HG03457 (cell line): ENCODE results near the gene TMEM178B.
"Not testable (repeated sequence)": the region's sequence is repeated elsewhere in the genome, so short reads cannot be mapped to it uniquely, and the experiment has no call there.

Source experiments
- ATAC-seq: cut with Tn5 transposase; IDR thresholded peaks from one replicate; pipeline ENCODE4 v1.9.1; 2021; ENCODE audit warnings: moderate number of reproducible peaks; ENCODE audit not compliant: unreplicated experiment

TMEM178B gene

DNA sequence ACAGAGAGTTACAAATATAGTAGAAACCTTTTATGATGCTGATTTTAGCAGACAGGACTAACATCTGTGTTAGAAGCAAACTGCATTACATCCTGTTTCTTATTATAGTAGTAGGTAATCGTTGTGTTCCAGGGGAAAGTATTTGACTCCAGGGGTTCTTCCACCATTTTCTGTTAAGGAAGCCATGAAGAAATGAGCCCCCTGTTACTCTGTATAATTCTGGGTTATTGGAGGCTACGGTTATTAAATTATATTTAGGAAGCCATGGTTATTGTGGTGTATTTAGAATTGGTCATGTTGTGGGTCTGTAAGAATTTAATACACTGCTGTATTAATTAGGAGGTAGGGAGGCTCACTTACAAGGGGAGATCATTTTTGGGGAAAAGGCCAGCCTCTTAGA lies 301.6 kb downstream of the TMEM178B start:
- no peak for ATAC-seq

- no peak for ATAC-seq
Measured at GRCh38 chr7:141377906-141378305, 304.0 kb downstream of the TMEM178B start.

GRCh38 chr7:141378405-141378804 lies 304.5 kb downstream of the TMEM178B start:
- ATAC-seq = no peak

DNA sequence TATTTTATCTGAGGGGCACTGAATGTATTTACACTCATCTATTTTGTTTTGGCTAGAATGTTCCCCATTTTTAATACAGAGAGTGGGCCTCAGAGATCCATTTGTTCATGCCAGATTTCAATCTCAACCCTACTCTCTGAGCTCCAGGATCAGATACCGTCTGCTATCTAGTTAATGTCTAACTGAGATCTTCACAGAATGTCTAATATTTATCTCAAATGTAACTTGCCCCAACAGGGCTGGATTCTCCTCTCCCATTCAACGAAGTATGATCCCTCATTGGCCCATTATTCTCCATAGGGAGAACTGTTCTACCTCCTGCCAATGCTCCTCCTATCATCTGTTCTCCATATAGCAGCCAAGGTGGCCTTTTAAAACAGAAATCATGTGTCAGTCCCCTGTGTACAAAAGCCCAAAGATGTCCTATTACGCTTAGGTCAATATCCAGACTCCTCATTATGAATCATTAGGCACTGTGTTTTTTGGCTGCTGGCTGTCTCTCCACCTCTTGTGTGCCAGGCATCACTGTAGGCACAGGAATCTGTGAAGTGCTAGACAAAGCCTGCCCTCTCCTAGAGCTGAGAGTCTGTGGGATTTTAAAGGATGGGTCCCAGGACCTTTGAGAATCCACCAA lies 308.0 kb downstream of the TMEM178B start:
- no peak for ATAC-seq

DNA sequence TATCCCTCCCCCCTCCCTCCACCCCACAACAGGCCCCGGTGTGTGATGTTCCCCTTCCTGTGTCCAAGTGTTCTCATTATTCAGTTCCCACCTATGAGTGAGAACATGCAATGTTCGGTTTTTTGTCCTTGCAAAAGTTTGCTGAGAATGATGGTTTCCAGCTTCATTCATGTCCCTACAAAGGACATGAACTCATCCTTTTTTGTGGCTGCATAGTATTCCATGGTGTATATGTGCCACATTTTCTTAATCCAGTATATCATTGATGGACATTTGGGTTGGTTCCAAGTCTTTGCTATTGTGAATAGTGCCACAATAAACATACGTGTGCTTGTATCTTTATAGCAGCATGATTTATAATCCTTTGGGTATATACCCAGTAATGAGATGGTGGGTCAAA lies 309.5 kb downstream of the TMEM178B start:
- ATAC-seq = not testable (repeated sequence)

GRCh38 chr7:141386881-141387280 lies 313.0 kb downstream of the TMEM178B start:
- no peak for ATAC-seq

- ATAC-seq = no peak
Measured at GRCh38 chr7:141387521-141388217, 313.8 kb downstream of the TMEM178B start.

DNA sequence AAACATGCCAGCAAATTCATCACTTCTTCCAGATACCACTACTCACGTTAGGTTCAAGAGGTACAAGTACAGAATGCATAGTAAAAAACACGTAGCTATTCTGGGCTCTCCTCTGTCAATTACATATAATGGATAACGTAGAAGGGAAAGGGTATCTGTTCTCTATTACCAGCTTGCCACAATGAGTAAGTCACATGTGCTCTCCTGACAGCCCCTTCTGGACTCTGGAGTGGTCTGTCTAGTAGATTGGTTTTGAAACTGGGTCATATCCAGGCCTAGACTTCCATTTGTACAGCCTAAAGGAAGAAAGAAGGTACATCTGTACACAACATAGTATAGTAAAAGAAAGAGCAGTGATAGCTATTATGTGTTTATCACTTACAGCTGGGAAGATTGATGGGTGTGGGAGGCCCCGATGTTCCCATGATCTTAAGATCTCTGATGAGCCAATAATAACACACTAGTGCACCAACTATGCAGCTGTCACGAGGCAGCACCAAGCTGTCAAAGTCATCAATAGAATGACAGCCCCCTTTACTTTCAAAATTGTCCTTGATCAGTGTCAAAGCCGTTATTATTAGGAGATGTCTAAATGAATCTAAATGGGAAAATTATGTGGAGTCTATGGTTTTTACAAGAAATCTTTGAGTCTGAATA lies 315.4 kb downstream of the TMEM178B start:
- ATAC-seq = no peak

DNA sequence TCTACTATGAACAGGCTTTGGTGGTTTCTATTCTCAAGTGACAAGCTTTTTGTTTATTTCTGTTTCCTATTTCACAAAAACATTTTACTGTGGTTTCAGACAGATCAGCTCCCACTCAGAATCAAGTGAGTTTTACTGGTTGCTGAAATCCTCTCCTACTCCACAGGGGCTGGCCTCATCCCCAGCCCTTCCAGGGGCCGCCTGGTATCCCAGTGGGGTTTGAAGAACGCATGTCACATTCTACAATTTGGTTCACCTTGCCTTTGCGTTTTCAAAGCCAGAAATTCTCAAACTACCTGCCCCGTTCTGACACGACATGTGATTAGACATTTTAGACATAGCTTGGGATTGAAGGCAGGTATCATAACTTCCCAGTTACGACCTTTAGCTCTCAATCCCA lies 316.5 kb downstream of the TMEM178B start:
- ATAC-seq = no peak

DNA sequence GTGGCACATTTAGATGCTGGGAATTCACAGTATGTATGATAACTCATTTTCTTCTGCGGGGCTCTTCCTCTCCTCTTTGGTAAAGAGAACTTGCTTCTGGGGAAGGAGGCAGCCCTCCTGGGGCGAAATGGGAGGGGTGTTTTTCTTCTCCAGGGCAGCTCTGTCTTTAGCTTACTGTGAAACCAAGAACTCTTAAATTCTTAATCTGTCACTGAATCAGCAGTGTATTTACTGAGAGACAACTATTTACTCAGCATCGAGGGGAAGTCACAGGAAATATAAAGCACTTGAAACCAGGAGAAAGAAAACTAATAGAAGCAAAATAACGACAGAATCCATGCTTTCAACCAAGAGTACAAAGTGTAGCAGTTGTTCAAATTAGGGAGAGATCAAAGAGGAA lies 319.2 kb downstream of the TMEM178B start:
- no peak for ATAC-seq

DNA sequence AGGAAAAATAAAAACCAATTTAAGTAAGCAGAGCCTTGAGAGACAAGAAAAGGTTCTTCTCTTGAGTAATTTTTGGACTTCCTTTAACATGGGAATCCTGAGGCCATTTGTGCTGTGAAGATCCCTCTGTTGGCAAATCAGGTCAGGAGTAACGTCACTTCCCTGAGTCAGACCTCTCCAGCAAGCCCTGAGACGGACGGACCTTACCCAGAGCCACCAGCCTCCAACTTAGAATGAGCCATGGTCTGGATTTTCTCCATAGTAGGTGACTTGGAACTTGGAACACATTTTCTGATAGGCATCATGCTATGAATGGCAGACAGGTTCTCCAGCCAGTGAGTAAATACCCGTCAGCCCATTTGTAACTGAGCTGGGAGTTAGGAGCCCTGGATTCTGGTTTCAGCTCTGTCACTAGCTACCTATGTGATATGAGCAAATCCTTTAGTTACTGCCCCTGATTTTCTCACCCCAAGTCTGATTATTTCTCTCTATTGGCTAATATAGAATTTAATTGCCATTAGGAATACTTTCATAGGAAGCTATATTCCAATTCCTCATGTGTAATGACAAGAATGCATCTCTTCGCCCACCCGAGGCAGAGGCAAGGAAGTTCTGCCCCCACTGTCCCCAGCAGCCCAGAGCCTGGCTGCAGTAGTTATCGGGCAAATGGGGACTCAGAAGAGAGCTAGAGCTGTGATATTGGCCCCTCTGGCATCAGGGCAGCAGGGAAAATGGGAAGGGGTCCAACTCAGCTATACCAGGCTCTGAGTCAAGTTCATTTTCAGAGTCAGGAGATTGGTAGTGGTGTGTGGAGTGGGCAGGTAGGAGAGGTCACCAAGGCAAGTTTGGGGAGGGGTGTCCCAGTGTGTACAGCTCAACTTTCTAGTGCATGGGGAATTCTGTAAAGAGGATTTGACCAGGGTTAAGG lies 323.6 kb downstream of the TMEM178B start:
- ATAC-seq = no peak

- ATAC-seq = no peak
Measured at GRCh38 chr7:141400356-141400755, 326.5 kb downstream of the TMEM178B start.

DNA sequence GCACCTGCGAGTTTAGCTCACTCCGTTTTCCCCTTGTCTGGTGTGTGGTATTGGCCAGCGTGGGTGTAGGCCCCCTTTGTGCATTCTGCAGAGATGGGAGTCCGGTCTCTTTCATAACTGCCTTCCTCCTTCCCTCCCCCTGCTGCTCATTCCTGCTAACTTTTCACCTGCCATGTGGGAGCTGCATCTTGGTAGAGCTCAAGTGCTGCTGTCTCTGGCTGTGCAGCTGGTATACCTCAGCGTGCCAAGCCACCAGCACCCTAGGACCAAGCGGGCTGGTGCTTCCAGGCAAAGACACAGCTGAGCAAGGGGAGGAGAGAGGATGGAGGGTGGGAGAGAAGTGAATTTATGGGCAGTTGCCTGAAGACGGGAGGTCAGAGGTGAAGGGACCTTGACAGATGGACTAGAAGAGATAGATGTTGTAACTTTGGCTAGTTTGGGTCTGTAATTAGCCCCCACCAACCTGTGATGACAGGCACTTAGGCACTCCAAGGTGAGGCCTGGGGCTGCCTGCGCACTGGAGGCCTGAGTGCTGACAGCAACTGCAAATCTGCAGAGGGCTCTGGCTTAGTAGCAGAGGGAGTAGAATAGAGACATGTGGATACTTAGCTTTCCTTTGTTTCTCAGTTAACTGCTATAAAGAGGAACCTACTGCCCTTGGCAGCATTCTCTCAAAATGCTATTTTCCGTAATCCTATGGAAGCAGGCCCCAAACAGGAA lies 328.6 kb downstream of the TMEM178B start:
- ATAC-seq = no peak

- ATAC-seq = not testable (repeated sequence)
Measured at GRCh38 chr7:141403846-141404245, 330.0 kb downstream of the TMEM178B start.

GRCh38 chr7:141406347-141406746 lies 332.5 kb downstream of the TMEM178B start:
- ATAC-seq = no peak

- no peak for ATAC-seq
Measured at GRCh38 chr7:141407893-141408292, 334.0 kb downstream of the TMEM178B start.

- no peak for ATAC-seq
Measured at GRCh38 chr7:141408440-141408839, 334.6 kb downstream of the TMEM178B start.

DNA sequence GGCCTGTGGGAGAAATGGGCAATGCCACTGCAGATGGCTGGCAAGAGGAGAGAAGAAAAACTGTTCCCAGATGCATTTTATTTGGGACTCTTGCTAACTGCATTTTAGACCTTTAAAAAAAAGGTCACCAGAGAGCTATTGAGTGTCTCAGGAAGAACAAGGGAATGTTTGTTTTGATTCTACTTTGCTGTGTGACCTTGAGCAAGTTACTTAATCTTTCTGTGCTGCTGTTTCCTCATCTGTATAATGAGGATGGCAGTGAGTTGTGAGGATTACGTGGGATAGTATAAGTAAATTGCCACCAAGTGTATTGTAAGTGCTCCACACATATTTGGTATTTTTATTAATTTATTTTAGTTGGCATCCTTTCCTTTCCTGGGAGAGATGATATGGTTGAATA lies 335.4 kb downstream of the TMEM178B start:
- ATAC-seq = no peak

DNA sequence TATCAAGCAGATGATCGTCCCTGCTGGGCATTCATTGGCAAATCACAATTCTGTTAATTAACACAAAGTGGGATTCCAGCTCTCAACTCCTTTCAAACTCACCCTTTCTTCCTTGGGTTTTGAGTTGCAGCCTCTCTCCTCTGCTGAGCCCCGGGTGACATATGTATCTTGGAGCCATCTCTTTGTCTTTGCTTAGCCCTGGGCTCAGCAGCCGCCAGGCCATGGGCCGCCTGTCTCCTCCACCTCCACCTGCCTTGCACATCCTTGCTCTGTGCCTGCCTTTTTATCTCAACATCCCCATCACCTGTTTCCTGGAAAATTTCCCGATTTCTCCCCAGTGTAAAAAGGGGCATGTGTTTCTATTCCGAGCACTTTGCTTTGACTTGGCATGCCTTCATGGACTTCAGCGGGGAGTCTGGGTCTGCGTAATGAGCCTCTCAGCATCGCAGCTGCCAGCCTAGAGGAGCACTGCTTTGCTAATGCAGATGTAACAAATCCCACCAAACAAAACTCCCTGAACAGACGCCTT lies 336.0 kb downstream of the TMEM178B start:
- no peak for ATAC-seq

GRCh38 chr7:141410353-141411000 lies 336.6 kb downstream of the TMEM178B start:
- no peak for ATAC-seq
